HTR-8/SVneo (cell line): ENCODE measurements around the gene SLC22A13.
A peak's percentile ranks its signal among the peaks of the same experiment; 100 is the strongest.
"Not testable (repeated sequence)": the region's sequence is repeated elsewhere in the genome, so short reads cannot be mapped to it uniquely, and the experiment has no call there.

Experiments used
- DNase-seq: peaks from one replicate; pipeline ENCODE4 v3.0.0; 2011; ENCODE audit warnings: low spot score, mixed read lengths; ENCODE audit not compliant: insufficient read length
- FAIRE-seq: peaks from 2 replicates; lab custom pipeline; 2011; peaks lifted over from hg19 to GRCh38; lab: Jason Lieb, UNC

Gene SLC22A13

GRCh38 chr3:38265604-38266307, at the start of gene SLC22A13:
SLC22A13 (plus strand) TSS chr3:38265812; CDS start chr3:38265861, 49 bp downstream.
- FAIRE-seq (no peak), DNase-seq (no peak)

- DNase-seq: no peak
- no peak for FAIRE-seq
These were observed 45.9 kb upstream of the SLC22A13 start for GRCh38 chr3:38219609-38220197.

GRCh38 chr3:38221005-38221404, 44.6 kb upstream of the SLC22A13 start:
- no peak for FAIRE-seq
- no peak for DNase-seq

- no peak for FAIRE-seq
These were observed 43.5 kb upstream of the SLC22A13 start for GRCh38 chr3:38222032-38222634.

GRCh38 chr3:38224357-38224756, 41.3 kb upstream of the SLC22A13 start:
- FAIRE-seq (no peak), DNase-seq (no peak)

More at GRCh38 chr3:38222032-38222634, 43.5 kb upstream of the SLC22A13 start:
- no peak for DNase-seq

- FAIRE-seq (no peak), DNase-seq (no peak)
These were observed 39.3 kb upstream of the SLC22A13 start for GRCh38 chr3:38226273-38226672.

- FAIRE-seq (peak; percentile 76), DNase-seq (peak; percentile 38)
These were observed 37.6 kb upstream of the SLC22A13 start for GRCh38 chr3:38227989-38228388.

GRCh38 chr3:38229036-38229435, 36.6 kb upstream of the SLC22A13 start:
- DNase-seq (no peak), FAIRE-seq (no peak)

- DNase-seq (no peak), FAIRE-seq (no peak)
These were observed 32.9 kb upstream of the SLC22A13 start for GRCh38 chr3:38232701-38233100.

GRCh38 chr3:38235466-38235865, 30.1 kb upstream of the SLC22A13 start:
- DNase-seq (no peak), FAIRE-seq (no peak)

- DNase-seq (no peak), FAIRE-seq (no peak)
These were observed 27.1 kb upstream of the SLC22A13 start for GRCh38 chr3:38238416-38239008.

- not testable (repeated sequence) for FAIRE-seq, DNase-seq
These were observed 22.8 kb upstream of the SLC22A13 start for GRCh38 chr3:38242812-38243211.

GRCh38 chr3:38245930-38246329, 19.7 kb upstream of the SLC22A13 start:
- FAIRE-seq: no peak
- no peak for DNase-seq

GRCh38 chr3:38247366-38248035, 18.1 kb upstream of the SLC22A13 start:
- peak; percentile 38 for DNase-seq

GRCh38 chr3:38250198-38250597, 15.4 kb upstream of the SLC22A13 start:
- FAIRE-seq: no peak
- DNase-seq: no peak

More at GRCh38 chr3:38247366-38248035, 18.1 kb upstream of the SLC22A13 start:
- FAIRE-seq: peak; percentile 57

- FAIRE-seq: no peak
These were observed 14.4 kb upstream of the SLC22A13 start for GRCh38 chr3:38251197-38251596.

GRCh38 chr3:38253704-38254103, 11.9 kb upstream of the SLC22A13 start:
- DNase-seq: no peak
- FAIRE-seq: no peak

More at GRCh38 chr3:38251197-38251596, 14.4 kb upstream of the SLC22A13 start:
- DNase-seq: no peak

- DNase-seq: no peak
- FAIRE-seq: no peak
These were observed 10.7 kb upstream of the SLC22A13 start for GRCh38 chr3:38254872-38255271.

GRCh38 chr3:38255627-38256026, 10.0 kb upstream of the SLC22A13 start:
- DNase-seq (no peak), FAIRE-seq (no peak)

- no peak for DNase-seq
- FAIRE-seq: no peak
These were observed 8.0 kb upstream of the SLC22A13 start for GRCh38 chr3:38257583-38257982.
